ENCODE data around the gene CTF1.
"Not testable (repeated sequence)": the region's sequence is repeated elsewhere in the genome, so short reads cannot be mapped to it uniquely, and the experiment has no call there.

CTF1 gene

GRCh38 chr16:30928390-30928789, 32.0 kb downstream of the CTF1 start:
- DNase-seq (ENCODE audit: extremely low read depth in 1 of 2, low read depth in 1 of 2): no peak

GRCh38 chr16:30929167-30929566, 32.8 kb downstream of the CTF1 start:
- no peak for DNase-seq (ENCODE audit: extremely low read depth in 1 of 2, low read depth in 1 of 2)

GRCh38 chr16:30930160-30930571, 33.8 kb downstream of the CTF1 start:
- DNase-seq (ENCODE audit: extremely low read depth in 1 of 2, low read depth in 1 of 2): no peak

DNA sequence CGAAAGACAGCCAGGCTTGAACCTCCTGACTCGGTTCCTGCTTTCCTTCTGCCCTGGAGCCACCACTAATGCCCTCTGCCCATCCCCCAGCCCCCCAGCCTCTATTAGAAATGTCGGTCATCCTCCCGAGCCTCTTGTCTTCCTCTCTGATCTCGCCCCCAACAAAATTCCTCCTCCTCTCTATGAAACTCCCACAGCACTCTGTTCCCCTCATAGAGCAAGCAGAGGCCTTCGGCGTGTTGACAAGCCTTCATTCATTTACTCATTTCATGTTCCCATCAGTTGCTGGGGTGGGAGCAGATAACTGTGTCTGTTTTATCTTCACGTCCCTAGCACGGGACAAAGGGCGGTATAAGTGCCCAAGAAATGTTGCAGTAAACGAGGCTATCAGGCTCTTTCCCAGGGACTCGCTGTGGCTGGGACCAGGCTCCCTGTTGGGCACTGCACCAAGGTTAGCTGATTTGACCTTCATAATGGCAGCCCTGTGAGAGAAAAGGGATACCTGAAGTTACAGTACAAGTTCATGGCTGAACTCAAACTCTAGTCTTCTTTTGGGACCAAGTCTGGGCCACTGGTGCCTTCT, 34.7 kb downstream of the CTF1 start:
- no peak for DNase-seq (ENCODE audit: extremely low read depth in 1 of 2, low read depth in 1 of 2)

- no peak for DNase-seq (ENCODE audit: extremely low read depth in 1 of 2, low read depth in 1 of 2)
Measured at GRCh38 chr16:30934827-30935557, 38.6 kb downstream of the CTF1 start.

DNA sequence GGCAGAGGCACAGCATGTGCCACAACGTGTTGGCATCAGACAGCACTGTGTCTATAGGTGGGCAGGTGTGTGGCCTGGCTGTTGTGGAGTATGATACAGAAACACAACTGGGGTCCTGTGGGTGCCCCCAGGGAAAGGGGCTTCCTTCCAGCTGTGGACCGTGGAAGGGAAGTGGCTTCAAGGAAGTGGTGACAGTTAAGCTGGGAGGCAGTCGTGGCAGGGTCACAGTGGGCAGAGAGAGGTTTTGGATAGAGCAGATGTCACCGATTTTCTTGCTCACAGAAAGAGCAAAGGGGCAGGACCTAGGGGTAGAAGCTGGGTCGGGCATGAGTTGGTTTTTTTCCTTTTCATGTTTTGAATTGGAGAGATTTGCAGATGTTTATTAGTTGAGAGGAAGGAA, 41.3 kb downstream of the CTF1 start:
- DNase-seq (ENCODE audit: extremely low read depth in 1 of 2, low read depth in 1 of 2): no peak

- not testable (repeated sequence) for DNase-seq (ENCODE audit: extremely low read depth in 1 of 2, low read depth in 1 of 2)
Measured at GRCh38 chr16:30939571-30939970, 43.2 kb downstream of the CTF1 start.

DNA sequence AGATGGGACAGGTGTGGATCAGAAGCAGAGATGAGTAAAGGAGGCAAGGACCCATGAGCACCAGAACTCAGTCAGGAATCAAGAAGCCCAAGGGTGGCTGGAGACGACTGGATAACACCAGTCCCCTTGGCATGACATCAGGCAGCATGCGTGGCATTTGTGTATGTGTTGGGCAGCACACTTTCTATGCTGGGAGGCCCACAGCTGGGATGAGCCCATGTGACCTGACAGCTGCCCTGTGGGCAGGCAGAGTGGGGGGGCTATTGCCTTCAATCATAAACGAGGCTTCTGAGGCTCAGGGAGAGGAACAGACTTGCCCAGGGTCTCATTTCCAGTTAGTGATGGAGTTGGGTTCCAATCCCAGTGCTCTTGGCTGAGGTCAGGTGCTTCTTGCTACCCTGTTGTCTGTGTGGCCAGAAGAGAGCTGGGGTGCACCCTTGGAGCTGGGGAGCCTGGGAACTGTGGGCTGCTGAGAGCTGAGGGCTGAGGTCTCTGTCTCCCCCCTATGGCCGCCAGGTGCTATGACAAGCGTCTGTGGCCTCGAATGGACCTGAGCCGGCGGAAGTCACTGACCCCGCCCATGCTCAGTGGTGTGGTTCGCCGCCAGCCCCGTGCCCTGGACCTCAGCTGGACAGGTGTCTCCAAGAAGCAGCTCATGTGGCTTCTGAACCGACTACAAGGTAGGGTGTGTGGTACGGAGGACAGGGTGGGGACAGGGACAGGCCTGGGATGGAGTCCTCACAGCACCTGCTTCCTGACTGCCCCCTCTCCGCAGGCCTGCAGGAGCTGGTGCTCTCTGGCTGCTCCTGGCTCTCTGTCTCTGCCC, 45.4 kb downstream of the CTF1 start:
- DNase-seq (ENCODE audit: extremely low read depth in 1 of 2, low read depth in 1 of 2): peak; percentile 21 to 42

- DNase-seq (ENCODE audit: extremely low read depth in 1 of 2, low read depth in 1 of 2): no peak
Measured at GRCh38 chr16:30942426-30942806, 46.0 kb downstream of the CTF1 start.

- DNase-seq (ENCODE audit: extremely low read depth in 1 of 2, low read depth in 1 of 2): no peak
Measured at GRCh38 chr16:30944352-30944751, 47.9 kb downstream of the CTF1 start.

DNA sequence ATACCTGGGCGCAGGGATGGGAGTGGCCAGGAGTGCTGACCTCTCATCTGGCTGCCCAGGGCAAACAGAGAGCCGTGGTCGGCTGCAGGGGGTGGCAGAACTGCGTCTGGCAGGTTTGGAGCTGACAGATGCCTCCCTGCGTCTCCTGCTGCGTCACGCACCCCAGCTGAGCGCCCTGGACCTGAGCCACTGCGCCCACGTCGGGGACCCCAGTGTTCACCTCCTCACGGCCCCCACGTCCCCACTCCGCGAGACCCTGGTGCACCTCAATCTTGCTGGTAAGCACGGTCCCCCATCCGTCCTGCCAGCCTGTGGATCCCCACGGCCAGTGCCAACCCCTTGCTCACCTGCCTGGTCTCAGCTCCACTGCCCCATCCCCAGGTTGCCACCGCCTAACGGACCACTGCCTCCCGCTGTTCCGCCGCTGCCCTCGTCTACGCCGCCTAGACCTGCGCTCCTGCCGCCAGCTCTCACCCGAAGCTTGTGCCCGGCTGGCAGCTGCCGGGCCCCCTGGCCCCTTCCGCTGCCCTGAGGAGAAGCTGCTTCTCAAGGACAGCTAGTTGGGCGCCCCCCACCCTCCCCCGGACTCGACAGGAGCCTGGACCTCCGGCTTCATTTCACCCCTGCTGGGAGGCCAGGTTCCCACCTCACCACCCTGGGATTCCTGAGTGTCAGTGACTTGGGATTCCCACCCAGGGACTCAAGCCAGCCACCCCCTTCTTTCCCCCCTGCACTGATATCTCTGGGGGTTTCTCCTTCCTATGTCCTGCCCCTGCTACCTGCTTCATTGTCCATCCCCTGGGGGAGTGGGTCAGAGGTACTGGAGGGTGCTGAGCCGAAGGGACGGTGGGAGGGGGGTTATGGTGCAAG, 50.5 kb downstream of the CTF1 start:
- no peak for DNase-seq (ENCODE audit: extremely low read depth in 1 of 2, low read depth in 1 of 2)

- DNase-seq (ENCODE audit: extremely low read depth in 1 of 2, low read depth in 1 of 2): no peak
Measured at GRCh38 chr16:30947541-30947858, 51.1 kb downstream of the CTF1 start.

- DNase-seq (ENCODE audit: extremely low read depth in 1 of 2, low read depth in 1 of 2): no peak
Measured at GRCh38 chr16:30947859-30948666, 51.6 kb downstream of the CTF1 start.

- peak in 1 of 2 donors; percentile 28 for DNase-seq (ENCODE audit: extremely low read depth in 1 of 2, low read depth in 1 of 2)
Measured at GRCh38 chr16:30948667-30949649, 52.5 kb downstream of the CTF1 start, which contains the start of gene ORAI3. ORAI3 (plus strand) TSS chr16:30949068; CDS start chr16:30949290, 222 bp downstream.

DNA sequence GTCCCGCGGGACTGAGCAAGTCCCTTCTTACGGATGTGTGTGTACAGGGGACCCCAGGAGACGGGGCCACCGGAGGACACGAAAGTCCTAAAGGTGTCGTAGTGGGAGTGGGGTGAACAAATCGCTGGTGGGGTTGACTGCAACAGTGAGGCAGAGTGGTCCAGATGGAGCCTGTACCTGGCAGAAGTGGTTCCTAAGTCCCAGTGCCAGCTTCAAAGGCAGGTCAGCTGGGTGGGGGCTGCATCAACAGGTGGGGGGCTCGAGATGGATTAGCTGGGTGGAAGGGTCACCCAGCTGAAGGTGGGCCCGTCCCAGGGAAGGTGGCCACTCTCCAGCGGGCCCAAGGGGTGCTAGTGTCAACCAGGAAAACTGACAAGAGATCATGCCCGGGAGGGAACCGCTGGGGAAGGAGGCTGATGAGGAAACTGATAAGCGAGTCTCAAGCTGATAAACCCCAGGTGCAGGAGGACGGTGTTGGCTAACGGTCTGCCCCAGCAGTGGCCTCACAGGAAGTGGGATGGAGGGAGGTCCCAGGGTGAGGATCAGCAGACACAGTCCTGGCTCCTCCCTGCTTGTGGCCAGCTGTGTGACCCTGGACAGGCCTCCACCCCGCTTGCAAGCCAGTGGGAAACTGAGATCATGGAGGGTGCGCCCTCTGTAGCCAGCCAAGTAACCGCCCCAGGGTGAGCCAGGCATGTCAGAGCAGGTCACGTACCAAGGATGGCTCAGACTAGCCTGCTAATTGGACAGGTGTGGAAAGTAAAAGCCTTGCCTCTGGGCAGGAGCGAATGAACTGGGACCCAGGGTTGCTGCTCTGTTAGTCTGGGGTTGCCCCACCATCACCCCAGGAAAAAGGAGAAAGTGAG, 53.5 kb downstream of the CTF1 start:
- no peak for DNase-seq (ENCODE audit: extremely low read depth in 1 of 2, low read depth in 1 of 2)

- DNase-seq (ENCODE audit: extremely low read depth in 1 of 2, low read depth in 1 of 2): no peak
Measured at GRCh38 chr16:30950516-30951065, 54.2 kb downstream of the CTF1 start.

- DNase-seq (ENCODE audit: extremely low read depth in 1 of 2, low read depth in 1 of 2): no peak
Measured at GRCh38 chr16:30951193-30951592, 54.8 kb downstream of the CTF1 start.

GRCh38 chr16:30951750-30952149, 55.3 kb downstream of the CTF1 start:
- no peak for DNase-seq (ENCODE audit: extremely low read depth in 1 of 2, low read depth in 1 of 2)

All from activated CD8-positive, alpha-beta memory T cell treated with anti-CD3 and anti-CD28 coated beads for 1 hour (primary cell).